Choroid plexus epithelial cell (primary cell): Measurements from ENCODE around the gene TMTC2.

ENCODE experiments used
- DNase-seq: peaks from one replicate; pipeline ENCODE4 v3.0.0-alpha.2; 2010; ENCODE audit warnings: low read depth
- H3K4me3 ChIP-seq: 2 replicates; pipeline ENCODE4 v1.5.1; 2011; ENCODE audit warnings: low read depth, mild to moderate bottlenecking, control low read depth, low read length, moderate library complexity
- CTCF ChIP-seq: conservative IDR thresholded peaks from 2 replicates; pipeline ENCODE4 v1.5.1; 2011; ENCODE audit warnings: low read depth, mild to moderate bottlenecking, control low read depth, inconsistent platforms, low read length, moderate library complexity

TMTC2 gene

GRCh38 chr12:83128540-83128939 lies 441.8 kb downstream of the TMTC2 start:
- no peak overlapping the region for H3K4me3 ChIP-seq
- TF ChIP-seq CTCF: no peak
- peak; percentile 27 for DNase-seq

- DNase-seq: no peak
- no peak for TF ChIP-seq CTCF
- H3K4me3 ChIP-seq: no peak overlapping the region
These were observed 443.5 kb downstream of the TMTC2 start for GRCh38 chr12:83130178-83130577.

- no peak for DNase-seq
- H3K4me3 ChIP-seq: no peak overlapping the region
- TF ChIP-seq CTCF: no peak
These were observed 445.7 kb downstream of the TMTC2 start for GRCh38 chr12:83132360-83132759.

GRCh38 chr12:83136411-83136810 lies 449.7 kb downstream of the TMTC2 start:
- no peak for DNase-seq
- TF ChIP-seq CTCF: no peak
- no peak overlapping the region for H3K4me3 ChIP-seq

- H3K4me3 ChIP-seq: no peak overlapping the region
- TF ChIP-seq CTCF: no peak
- DNase-seq: no peak
These were observed 453.4 kb downstream of the TMTC2 start for GRCh38 chr12:83140135-83140534.

- DNase-seq: no peak
- no peak overlapping the region for H3K4me3 ChIP-seq
- no peak for TF ChIP-seq CTCF
These were observed 454.8 kb downstream of the TMTC2 start for GRCh38 chr12:83141460-83141994.

- no peak overlapping the region for H3K4me3 ChIP-seq
- no peak for TF ChIP-seq CTCF
- DNase-seq: no peak
These were observed 456.2 kb downstream of the TMTC2 start for GRCh38 chr12:83142914-83143313.
